Ramos (cell line): ENCODE data around the gene PSMB9.

Source experiments
- in situ Hi-C: fragments of 300-500 bp; cut with MboI; formaldehyde crosslinking; loops from one replicate; pipeline ENCODE4 v1.14.3; 2022; ENCODE audit warnings: low sequenced_read_pairs; ENCODE audit not compliant: unreplicated experiment

The PSMB9 gene

DNA sequence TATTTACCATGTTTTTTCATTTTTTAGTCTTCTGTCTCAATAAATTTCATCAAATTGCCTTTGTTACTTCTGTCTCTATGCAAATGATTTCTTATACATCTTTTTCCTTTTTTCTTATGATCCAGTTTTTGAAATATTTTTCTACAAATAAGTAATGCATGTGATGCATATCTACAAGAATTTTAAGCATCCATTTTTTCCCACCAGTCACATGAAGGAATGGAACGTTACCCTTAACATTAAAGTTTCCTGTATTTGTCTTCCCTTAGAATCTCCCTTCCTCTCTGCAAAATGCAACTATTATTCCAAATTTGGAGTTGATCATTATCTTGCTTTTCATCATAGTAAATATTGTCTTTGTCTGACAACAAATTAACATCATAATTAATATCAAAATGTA is 35.5 kb downstream of the PSMB9 start:
- in situ Hi-C loops: loop anchor here (5.0 to 10.0 kb wide), 2 partner anchors 48 to 195 kb away; no protein-coding TSS in a partner anchor

DNA sequence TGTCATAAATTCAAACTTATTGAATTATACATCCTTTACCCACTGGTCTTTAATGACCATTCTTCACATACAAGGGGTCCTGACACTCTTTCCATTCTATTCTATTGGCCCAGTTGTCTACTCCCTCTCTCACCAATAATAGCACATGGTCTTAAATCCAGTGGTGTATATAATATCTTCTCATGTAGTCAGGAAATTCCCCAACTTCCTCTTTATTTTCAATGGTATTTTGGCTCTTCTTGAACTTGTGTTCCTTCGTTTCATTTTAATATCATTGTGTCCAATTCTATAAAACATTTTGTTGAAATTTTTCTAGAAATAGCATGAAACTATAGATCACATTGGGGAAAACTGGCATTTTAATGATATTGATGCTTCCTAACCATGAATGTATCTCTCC is 36.8 kb downstream of the PSMB9 start:
- in situ Hi-C loops: loop anchor here (5.0 kb wide), 1 partner anchor 96 kb away; no protein-coding TSS in a partner anchor

DNA sequence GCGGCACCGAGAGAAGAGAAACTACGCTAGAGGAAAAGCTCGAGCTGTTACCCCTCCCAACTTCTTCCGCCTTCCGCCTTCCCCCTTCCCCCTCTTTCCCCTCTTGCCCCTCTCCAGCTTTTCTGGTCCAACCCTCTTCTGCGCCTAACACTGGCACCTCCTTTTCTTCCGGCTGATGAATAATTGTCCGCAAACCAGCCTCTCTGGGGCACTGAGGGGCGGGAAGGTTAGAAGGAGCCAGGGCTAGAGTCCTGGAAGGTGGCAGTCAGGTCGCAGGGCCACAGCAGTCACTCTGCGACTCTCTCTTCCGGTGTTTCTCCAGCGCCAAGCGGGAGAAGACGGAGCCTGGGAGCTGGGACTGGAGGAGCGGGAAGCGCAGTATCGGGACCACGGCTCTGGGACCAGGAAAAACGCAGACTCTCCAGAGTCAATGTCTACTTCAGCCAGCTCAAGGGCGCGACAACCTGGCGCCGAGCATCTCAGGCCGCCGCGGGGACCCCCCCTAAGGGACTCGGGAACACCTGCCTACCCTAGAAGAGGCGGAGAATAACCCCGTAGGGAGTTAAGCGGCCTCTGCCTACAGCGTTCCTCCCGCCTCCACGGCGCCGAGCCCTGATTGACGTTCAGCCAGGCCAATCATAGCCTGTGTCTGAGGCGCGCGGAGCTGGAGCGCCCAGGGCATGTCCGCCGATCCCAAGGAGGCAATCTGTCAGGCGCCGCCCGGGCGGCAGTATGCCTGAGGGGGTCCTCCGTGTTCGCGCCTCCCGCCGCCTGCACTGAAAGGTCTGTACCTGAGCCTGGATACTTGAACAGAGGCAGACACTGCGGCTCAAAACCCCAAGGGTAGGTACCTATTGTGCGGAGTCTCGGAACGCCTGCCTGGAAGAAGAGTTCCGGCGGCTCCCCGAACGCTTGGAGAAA is 40.4 kb downstream of the PSMB9 start:
- in situ Hi-C loops: loop anchor here (5.0 kb wide), 1 partner anchor 93 kb away; no protein-coding TSS in a partner anchor

DNA sequence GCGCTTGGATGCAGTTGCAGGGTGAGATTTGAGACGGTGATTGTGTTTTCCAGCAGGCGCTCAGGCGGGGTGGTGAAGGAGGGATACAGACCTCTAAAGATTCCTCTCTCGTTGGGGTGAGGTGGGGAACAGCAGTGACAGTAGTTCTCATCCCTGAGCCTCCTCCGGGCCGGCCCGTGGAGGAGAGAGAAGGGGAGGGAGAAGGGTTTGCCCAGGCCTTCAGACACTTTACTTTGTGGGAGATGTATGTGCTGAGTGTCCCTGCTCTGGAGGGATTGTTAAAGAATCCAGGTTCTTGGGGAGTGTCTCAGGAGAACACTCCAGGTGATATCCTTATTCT is 41.0 kb downstream of the PSMB9 start:
- in situ Hi-C loops: no loop called here

DNA sequence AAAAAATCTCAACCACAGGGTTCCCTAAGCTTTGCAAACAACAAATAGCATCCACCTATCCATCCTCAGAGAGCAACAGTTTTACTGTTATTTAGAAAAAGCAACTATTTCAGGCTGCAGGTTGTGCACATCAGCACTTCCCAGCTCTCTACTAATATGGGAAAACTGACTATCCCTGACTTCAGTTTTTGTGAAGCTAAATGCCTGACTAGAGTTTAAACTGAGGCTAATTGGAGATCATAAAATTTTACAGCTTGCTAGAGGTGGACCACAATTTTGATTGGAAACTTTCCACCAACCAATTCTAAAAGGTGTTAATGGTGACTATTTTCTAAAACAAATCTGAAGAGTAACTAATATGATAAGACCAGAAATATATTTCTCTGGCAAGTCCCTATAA is 50.0 kb downstream of the PSMB9 start:
- in situ Hi-C loops: no loop called here

DNA sequence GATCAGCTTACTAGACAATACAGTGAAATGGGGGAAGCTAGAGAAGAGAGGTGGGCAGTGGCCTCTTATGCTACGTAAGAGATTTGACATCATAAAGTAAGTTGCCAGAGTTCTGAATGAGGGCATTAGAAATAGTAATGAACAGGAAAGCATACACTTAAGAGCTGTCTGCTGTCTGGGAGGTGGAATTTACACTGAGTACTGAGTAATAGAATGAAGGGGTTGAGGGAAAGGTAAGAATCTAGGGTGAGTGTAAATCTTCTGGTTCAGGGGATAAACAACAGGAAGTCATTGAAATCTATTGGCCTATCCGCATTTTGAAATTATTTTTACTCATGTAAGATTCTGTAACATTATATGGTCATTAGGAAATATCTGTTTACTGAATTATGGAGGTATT is 51.1 kb downstream of the PSMB9 start:
- in situ Hi-C loops: no loop called here

DNA sequence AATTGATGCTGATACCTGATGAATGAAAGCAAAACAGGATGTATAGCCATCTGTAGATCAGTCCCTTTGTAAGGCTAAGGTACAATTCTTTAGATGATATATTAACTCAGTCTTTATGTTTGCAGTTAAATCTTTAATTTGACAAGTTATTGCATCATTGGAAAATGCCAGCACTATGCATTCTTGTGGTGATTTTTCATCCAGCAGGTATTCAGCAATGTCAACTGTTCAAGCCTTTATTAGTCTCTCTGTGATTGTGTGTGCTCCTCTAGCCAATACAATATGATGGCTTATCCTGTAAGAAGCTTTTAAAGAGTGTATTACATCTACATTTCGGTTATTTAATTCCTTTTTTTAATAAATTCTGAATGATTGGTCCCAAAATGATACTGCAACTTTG is 52.5 kb downstream of the PSMB9 start:
- in situ Hi-C loops: no loop called here

DNA sequence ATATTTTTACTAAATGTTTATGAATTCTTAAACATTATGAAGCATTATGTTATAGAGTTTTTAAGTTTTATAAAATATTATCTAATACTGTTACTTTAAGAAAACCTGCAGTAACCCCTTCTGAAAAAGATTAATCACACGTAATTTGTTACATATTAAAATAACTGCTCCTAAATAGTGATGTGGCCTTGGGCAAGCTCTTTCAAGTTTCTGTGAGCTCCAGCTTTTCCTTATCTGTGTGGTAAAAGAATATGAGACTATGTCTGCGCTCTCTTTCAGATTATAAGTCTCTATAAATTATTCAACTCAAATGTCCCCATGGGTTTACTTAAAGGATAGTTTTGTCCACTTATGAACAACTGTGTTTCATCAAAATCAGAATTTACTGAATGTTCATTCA is 54.9 kb downstream of the PSMB9 start:
- in situ Hi-C loops: no loop called here
